Activated CD4-positive, alpha-beta T cell treated with anti-CD3 and anti-CD28 coated beads for 48 hours (primary cell): ENCODE measurements around the gene NR5A1.

Experiments used
- DNase-seq: peaks from one replicate; pipeline ENCODE4 v3.0.0-alpha.2; 2020

Gene NR5A1

DNA sequence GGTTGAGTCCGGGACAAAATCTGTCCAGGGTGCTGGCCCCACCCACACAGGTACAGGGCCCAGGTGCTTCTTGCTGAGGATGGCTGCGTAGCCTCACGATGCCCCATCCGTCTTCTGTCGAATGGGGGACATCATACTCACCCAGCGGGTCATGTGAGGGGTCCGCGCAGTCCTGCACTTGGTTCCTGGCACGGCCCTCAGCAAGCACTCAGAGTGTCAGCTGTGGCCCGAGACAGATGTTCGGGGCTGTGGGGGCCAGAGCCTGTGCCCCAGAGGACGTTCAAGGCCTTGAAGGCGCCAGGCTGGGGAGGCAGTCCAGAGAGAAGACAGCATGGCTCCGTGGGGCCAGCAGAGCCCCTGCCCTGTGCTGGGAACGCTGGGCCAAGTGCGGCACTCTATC is 27.8 kb downstream of the NR5A1 start:
- no peak for DNase-seq

DNA sequence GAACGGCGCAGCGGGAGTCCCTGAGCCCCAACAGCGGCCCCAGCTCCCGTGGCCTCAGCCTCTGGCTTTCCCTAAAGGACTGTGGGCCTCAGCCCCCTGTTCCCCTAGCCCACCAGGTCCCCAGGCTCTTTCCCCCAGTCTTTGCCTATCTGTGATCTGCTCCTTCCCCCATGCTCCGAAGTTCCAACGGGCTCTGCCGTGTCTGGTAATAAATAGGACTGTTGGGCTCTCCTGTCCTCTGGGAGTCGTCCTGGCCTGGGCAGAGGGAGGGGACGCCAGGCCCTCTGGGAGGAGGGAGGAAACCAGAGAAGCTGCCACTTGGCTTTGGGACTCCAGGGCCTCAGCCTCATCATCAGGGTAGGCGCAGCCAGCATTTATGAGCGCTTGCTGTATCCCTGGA is 28.8 kb downstream of the NR5A1 start:
- no peak for DNase-seq

DNA sequence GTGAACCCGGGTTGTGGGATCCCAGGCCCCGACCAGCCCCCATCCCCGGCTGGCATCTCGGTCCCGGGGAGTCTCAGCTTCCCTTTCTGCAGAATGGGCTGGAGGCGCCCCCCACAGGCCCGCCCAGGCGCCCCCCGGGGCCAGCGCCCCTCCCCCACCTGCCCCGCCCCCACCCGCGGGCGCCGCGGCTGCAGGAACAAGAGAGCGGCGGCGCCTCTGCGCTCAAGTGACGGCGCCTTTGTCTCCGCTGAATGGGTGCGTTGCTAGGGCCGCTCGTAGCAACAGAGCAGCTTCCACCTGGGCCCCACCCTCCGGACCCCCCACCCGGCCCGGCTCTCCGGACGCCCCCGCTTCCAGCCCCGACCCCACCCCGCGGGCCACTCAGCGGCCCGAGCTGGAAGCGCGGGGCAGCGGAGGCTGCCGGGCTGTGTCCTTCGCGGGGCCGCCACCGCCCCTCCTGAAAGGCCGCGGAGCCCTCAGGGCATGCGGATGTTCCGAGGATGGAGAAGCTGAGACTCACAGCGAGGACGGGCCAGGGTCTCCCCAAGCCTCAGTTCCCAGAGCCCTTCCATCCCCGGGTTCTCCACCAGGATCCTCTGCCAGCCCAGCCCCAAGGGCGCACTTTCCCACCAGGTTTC is 29.4 kb downstream of the NR5A1 start:
- no peak for DNase-seq

DNA sequence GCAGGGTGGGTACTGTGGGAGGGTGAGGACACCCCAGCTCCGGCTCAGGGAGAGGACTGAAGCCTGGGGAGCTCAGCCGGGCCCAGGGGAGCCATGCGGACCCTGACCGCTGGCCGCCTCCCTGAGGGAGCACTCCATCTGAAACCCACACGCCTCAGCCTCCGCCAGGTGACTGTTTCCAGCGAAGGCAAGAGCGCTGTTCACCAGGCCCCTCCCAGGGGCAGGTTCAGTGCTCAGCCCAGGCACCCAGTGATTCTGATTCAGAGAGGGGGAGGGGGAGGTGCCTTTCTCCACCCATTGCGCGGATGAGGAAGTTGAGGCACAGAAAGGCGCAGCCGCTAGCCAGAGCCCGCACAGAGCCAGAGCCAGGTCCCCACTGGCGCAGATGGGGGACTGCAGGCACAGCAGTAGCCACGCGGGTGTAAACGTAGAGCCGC is 30.0 kb downstream of the NR5A1 start:
- peak; percentile 15 for DNase-seq

DNA sequence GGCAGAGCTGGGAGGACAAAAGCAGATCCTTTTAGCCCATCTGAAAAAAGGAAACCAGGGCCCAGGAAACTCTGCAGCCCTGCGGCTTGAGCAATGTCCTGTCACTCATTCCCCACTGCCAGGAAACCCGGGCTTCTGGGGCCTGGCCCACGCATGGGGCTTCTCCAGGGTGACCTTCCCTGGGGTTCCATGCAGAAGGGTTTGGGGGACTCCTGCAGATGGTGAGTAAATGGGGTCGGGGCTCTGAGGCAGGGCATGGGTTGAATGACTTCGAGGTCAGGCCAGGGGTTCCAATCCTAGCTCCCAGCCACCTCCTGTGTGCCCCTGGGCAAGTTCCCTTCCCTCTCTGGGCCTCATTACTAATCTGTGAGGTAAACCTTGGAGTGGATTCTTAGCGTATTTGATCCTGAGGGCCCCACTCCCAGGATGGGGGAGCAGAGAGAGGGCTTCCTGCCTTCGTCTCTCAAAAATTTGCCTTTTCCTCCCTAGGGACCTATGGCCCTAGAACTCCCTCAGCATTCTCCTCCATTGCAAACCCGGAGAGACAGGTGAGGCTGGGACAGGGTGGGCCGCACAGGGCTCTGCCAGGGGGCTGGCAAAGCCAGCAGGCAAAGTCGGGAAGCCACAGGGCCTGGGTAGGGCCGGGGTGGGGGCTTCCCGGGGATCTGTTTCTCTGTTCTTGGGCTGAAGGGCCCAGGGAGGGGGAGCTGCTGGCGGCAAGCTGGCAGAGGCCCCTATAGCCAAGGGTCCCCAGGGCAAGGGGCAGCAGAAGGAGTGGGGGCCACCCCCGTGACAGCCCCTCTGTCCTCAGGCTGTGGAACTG is 31.1 kb downstream of the NR5A1 start:
- DNase-seq: no peak

- DNase-seq: no peak
These were observed 31.9 kb downstream of the NR5A1 start for GRCh38 chr9:124475158-124475867.

GRCh38 chr9:124474151-124474550 is 33.0 kb downstream of the NR5A1 start:
- DNase-seq: no peak

- DNase-seq: no peak
These were observed 33.9 kb downstream of the NR5A1 start for GRCh38 chr9:124473310-124473709.

DNA sequence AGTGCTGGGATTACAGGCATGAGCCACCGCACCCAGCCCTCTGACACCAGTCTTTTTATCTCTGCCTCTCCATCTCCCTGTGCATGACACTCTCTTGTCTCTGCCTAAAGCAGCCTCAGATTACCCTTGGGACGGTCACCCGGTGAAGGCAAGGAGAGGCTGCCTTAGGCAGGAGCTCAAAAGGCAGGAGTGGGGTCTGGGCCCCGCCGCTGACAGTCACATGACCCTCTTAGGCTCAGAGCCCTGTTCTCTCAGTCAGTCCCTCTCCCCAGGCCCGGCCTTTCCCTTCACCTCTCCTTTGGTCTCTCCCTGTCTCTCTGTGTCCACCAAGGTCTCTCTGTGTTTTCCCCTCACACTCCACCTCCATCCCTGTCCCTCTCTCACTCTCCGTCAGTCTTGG is 34.4 kb downstream of the NR5A1 start:
- DNase-seq: no peak

GRCh38 chr9:124471761-124472160 is 35.4 kb downstream of the NR5A1 start:
- DNase-seq: no peak

DNA sequence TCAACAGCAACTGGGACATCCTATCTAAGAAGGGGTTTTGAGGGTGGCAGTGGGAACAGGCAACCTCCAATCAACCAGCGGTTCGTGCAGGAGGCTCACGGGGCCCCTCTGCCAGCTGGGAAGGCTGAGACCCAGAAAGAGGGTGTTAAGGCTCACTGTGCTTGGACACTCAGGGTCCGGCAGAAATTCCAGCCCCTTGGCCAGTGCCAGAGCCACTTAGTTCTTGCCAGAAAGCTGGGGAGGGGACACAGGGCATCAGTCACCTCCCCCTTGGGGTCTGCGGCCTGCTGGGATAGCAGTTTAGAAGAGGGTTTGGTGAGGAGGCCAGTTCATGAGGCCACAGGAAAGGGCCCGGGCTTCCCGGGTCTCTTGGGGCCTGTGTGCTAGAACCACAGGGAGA is 36.5 kb downstream of the NR5A1 start:
- DNase-seq: no peak

DNA sequence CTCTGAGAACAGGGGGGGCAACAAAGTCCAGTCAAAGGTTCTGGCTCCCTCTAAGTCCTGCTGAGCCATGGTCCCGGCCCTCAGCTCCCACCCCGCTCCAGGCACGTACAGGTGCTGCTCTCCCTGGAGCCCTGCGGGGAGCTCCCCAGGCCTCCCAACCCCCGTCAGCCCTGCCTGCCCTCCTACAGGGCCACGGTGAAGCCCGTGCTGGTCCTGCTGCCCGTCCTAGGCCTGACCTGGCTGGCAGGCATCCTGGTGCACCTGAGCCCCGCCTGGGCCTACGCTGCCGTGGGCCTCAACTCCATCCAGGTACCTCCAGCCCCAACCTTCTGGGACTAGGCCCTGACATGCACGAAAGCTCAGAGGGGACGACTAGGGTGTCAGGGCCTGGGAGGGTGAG is 36.9 kb downstream of the NR5A1 start:
- DNase-seq: no peak

DNA sequence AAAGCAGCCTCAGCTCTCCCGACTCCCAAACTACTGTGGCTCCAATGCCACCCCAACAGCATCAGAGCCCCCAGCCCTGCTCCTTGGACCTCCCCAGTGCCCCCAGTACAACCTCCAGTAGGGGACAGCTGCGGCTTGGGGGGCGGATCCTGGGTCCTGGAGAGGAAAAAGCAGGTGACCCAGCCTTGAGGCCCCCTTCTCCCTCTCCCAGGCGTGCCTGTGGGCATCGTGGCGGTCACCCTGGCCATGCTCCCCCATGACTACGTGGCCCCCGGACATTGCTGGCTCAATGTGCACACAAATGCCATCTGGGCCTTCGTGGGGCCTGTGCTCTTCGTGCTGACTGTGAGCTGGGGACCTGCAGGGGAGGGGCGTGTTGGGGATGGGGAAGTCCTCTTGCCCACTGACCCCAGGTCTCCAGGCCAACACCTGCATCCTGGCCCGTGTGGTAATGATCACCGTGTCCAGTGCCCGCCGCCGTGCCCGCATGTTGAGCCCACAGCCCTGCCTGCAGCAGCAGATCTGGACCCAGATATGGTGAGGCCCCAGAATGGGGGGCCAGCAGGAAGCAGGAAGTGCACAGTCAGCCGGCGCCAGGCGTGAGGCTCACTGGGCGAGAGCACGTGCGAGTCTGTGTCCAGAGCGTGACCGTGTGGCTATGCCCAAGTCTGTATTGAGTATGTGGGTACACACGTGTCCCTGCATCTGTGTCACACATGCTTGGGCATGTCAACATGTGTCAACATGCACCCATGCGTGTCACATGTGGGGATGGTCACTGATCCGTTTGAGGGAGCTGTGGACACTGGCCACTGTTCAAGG is 38.0 kb downstream of the NR5A1 start:
- DNase-seq: no peak

GRCh38 chr9:124468061-124468740 is 39.0 kb downstream of the NR5A1 start:
- no peak for DNase-seq

- DNase-seq: no peak
These were observed 39.7 kb downstream of the NR5A1 start for GRCh38 chr9:124467410-124468060.

DNA sequence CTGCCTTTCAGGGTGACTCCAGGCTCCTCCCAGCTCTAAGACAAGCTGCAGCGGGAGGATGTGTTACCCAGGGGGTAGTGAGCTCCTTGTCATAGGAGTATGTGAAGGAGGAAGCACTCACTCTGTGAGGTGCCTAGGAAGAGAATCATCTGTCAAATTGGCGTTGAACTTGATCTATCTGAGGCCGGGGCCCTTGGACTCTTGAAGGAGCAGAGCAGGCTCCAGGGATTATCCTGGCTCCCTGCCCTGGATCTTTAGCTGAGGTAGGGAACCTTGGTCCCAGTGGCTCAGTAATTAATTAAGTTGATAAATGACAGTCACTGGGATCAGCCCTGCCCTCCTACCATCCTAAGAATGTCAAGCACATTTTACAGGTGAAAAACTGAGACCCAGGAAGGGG is 41.5 kb downstream of the NR5A1 start:
- DNase-seq: no peak

DNA sequence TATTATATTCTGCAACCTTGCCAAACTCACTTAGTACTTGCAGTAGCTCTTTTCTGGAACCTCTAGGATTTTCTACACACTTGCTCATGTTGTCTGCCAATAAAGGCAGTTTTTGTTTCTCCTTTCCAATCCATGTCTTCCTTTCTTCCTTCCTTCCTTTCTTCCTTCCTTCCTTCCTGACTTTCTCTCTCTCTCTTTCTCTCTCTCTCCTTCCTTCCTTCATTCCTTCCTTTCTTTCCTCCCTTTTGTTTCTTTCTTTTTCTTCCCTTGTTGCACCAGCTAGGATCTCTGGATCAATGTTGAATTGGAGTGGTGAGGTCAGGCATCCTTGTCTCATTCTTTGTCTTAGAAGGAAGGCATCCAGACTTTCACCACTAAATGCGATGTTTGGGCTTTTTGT is 44.5 kb downstream of the NR5A1 start:
- no peak for DNase-seq

- DNase-seq: no peak
These were observed 48.8 kb downstream of the NR5A1 start for GRCh38 chr9:124458441-124458840.

DNA sequence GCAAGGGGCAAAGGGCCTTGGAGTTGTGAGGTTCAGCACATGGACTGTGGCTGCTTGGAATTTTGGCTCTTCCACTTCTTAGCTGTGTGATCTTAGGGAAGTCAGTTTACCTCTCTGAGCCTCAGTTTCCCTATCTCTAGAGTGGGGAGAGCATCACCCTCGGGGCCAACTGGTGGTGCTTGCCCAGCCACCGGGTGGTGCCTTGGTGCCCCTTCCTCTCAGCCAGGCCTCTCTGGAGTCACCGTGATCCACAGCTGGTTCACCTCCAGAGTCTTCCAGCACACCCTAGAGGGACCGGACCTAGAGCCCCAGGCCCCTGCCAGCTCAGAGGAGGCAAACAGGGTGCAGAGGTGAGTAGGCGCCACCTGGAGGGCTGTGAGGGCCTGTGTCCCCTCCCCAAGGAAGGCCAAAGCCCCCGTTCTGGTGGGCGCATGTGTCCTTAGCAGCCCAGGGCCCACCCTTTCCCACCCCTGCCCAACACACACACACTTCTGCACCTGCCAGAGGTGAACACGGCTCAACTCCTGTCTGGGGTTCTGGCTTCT is 49.2 kb downstream of the NR5A1 start:
- DNase-seq: no peak

GRCh38 chr9:124457079-124457886 is 49.9 kb downstream of the NR5A1 start:
- DNase-seq: no peak
